Skeletal muscle satellite cell (primary cell): ENCODE results near the gene LRIG1.

Experiments used
- H3K27me3 ChIP-seq: 2 replicates; pipeline ENCODE4 v1.7.0; 2013; ENCODE audit warnings: low read length; ENCODE audit not compliant: control insufficient read depth, insufficient read depth
- H3K36me3 ChIP-seq: 2 replicates; pipeline ENCODE4 v1.7.0; 2013; ENCODE audit warnings: mild to moderate bottlenecking, control low read depth, low read length; ENCODE audit not compliant: insufficient read depth
- H3K4me1 ChIP-seq: 2 replicates; pipeline ENCODE4 v1.7.0; 2013; ENCODE audit warnings: low read length; ENCODE audit not compliant: control insufficient read depth, insufficient read depth
- H3K4me2 ChIP-seq: 2 replicates; pipeline ENCODE4 v1.7.0; 2013; ENCODE audit warnings: mild to moderate bottlenecking, low read length
- H3K4me3 ChIP-seq: 2 replicates; pipeline ENCODE4 v1.7.0; 2013; ENCODE audit warnings: low read length
- H3K9ac ChIP-seq: 2 replicates; pipeline ENCODE4 v1.7.0; 2013; ENCODE audit warnings: mild to moderate bottlenecking, low read depth, low read length, moderate library complexity
- H3K9me3 ChIP-seq: replicated peaks from 2 replicates; pipeline ENCODE4 v1.7.0; 2013; ENCODE audit warnings: mild to moderate bottlenecking, control low read depth, low read length

Gene LRIG1

GRCh38 chr3:66432767-66433521, 67.9 kb downstream of the LRIG1 start:
- Histone ChIP-seq H3K4me3 (no peak overlapping the region), H3K4me2 (no peak overlapping the region), H3K27me3 (peaks cover 11% of the 10 kb centered on the region), H3K4me1 (peaks cover 24% of the 10 kb centered on the region), H3K36me3 (no peaks in the 10 kb centered on the region), H3K9ac (no peak overlapping the region), H3K9me3 (no peaks in the 10 kb centered on the region)

DNA sequence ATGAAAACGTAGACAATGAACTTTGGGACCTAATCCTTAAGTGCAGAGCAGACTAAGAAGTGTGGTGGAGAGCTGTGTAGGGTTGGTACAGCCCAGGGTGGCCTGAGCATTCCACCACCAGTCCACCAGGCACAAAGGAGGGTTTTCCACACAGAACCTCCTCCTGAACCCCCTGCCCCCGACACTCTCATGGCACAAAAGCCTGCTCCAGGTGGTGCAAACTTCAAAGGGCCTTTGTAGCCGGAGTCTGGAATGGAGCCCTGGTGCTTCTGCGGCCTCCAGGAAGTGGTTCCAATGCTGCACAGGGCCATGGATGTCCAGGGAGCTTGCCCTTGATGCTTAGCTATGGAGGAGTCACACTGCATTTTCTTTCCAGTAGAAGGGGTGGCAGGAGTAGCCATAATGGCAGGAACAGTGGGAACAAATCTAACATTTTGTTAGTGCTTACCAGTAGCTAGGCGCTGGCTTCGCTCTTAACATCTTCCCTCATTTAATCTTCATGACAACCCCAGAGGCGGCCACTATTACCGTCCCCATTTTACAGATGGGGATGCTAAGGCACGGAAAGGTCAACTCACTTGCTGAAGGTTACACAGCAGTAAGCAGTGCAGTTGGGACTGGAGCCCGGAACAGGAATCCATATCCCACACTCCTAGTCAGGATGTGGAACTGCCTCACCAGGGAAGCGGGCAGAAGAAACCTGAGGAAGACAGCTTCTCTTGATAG, 68.6 kb downstream of the LRIG1 start:
- H3K36me3 ChIP-seq: no peaks in the 10 kb centered on the region
- peaks cover 27% of the 10 kb centered on the region for H3K4me1 ChIP-seq
- H3K9me3 ChIP-seq: no peaks in the 10 kb centered on the region
- H3K4me3 ChIP-seq: no peak overlapping the region
- no peak overlapping the region for H3K4me2 ChIP-seq
- H3K27me3 ChIP-seq: peaks cover 11% of the 10 kb centered on the region
- no peak overlapping the region for H3K9ac ChIP-seq

DNA sequence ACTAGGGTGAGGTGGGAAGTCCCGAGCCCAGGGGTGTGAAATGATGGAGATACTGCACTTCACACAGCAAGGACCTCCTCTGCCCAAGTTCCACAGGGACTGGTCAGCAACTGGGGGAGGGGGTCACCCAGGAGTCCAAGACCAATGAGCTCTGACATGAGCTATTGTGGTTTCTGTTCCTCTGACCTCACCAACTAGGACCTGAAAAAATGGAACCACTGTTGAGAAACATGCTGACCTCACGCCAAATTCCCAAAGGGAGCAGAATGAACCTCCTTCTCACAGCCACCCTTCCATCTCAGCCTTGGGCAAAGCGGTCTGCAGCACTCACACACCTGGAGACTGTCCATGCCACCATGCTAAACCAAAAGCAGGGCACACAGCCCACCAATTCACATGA, 69.3 kb downstream of the LRIG1 start:
- no peak overlapping the region for H3K9ac ChIP-seq
- no peaks in the 10 kb centered on the region for H3K9me3 ChIP-seq
- H3K4me1 ChIP-seq: peaks cover 27% of the 10 kb centered on the region
- H3K4me3 ChIP-seq: no peak overlapping the region
- no peaks in the 10 kb centered on the region for H3K36me3 ChIP-seq
- no peak overlapping the region for H3K4me2 ChIP-seq
- H3K27me3 ChIP-seq: peaks cover 7% of the 10 kb centered on the region

GRCh38 chr3:66430876-66431275, 69.9 kb downstream of the LRIG1 start:
- Histone ChIP-seq H3K36me3 (no peaks in the 10 kb centered on the region), H3K4me1 (peaks cover 27% of the 10 kb centered on the region)

GRCh38 chr3:66428733-66429132, 72.1 kb downstream of the LRIG1 start:
- Histone ChIP-seq H3K9ac (peak overlapping the region; percentile 37), H3K4me2 (peak overlapping the region; percentile 69), H3K27me3 (no peaks in the 10 kb centered on the region), H3K9me3 (no peaks in the 10 kb centered on the region), H3K4me3 (peak overlapping the region; percentile 11), H3K36me3 (no peaks in the 10 kb centered on the region), H3K4me1 (peaks cover 33% of the 10 kb centered on the region)

More at GRCh38 chr3:66430876-66431275, 69.9 kb downstream of the LRIG1 start:
- Histone ChIP-seq H3K4me3 (no peak overlapping the region), H3K9ac (no peak overlapping the region), H3K4me2 (no peak overlapping the region), H3K27me3 (peaks cover 2% of the 10 kb centered on the region), H3K9me3 (no peaks in the 10 kb centered on the region)

DNA sequence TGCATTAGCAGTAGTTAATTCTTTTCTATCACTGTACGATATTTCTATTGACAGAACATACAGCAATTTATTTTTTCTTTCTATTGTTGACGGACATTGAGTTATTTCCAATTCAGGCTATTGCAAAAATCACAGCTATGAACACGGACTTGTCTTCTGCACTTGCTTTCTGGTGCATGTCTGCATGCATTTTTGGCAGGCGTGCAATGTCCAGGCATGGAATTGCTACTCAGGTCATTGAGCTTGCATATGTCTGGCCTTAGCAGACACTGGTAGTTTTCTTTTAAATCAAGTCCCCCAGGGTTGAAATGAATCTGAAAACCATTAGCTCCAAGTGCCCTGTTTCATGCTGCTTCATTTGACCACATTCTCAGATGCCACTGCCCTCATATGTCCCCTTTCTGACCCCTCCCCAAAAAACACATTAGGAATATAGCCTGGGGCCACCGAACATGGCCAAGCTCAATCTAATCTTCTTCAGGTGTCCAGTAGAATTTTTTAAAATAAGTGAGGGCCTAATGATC, 72.8 kb downstream of the LRIG1 start:
- peak overlapping the region; percentile 37 for H3K9ac ChIP-seq
- peaks cover 33% of the 10 kb centered on the region for H3K4me1 ChIP-seq
- no peaks in the 10 kb centered on the region for H3K9me3 ChIP-seq

DNA sequence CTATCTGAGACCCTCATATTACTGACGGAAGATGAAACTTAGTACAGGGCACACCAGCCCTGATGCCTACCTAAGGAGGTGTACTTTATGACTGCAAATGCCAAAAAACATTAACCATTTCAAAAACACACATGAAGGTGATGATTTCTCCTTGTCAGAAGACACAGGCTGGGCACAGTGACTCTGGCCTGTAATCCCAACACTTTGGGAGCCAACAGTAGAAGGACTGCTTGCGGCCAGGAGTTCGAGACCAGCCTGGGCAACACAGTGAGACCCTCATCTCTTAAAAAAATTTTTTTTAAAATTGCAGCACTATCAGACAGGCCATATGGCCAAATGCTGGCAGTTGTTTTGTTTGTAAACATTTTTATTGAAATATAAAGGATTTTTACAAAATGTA, 73.5 kb downstream of the LRIG1 start:
- Histone ChIP-seq H3K4me1 (peaks cover 33% of the 10 kb centered on the region), H3K9me3 (no peaks in the 10 kb centered on the region)

More for the DNA sequence above, 72.8 kb downstream of the LRIG1 start:
- H3K36me3 ChIP-seq: no peaks in the 10 kb centered on the region
- H3K27me3 ChIP-seq: no peaks in the 10 kb centered on the region
- H3K4me3 ChIP-seq: no peak overlapping the region
- H3K4me2 ChIP-seq: peak overlapping the region; percentile 69

GRCh38 chr3:66426135-66426534, 74.7 kb downstream of the LRIG1 start:
- H3K9ac ChIP-seq: no peak overlapping the region
- no peaks in the 10 kb centered on the region for H3K36me3 ChIP-seq
- H3K4me3 ChIP-seq: no peak overlapping the region
- H3K9me3 ChIP-seq: no peaks in the 10 kb centered on the region
- peaks cover 27% of the 10 kb centered on the region for H3K4me1 ChIP-seq
- H3K27me3 ChIP-seq: no peaks in the 10 kb centered on the region
- H3K4me2 ChIP-seq: no peak overlapping the region

More for the DNA sequence above, 73.5 kb downstream of the LRIG1 start:
- H3K4me3 ChIP-seq: no peak overlapping the region
- no peak overlapping the region for H3K4me2 ChIP-seq
- H3K36me3 ChIP-seq: no peaks in the 10 kb centered on the region
- no peak overlapping the region for H3K9ac ChIP-seq
- H3K27me3 ChIP-seq: no peaks in the 10 kb centered on the region

DNA sequence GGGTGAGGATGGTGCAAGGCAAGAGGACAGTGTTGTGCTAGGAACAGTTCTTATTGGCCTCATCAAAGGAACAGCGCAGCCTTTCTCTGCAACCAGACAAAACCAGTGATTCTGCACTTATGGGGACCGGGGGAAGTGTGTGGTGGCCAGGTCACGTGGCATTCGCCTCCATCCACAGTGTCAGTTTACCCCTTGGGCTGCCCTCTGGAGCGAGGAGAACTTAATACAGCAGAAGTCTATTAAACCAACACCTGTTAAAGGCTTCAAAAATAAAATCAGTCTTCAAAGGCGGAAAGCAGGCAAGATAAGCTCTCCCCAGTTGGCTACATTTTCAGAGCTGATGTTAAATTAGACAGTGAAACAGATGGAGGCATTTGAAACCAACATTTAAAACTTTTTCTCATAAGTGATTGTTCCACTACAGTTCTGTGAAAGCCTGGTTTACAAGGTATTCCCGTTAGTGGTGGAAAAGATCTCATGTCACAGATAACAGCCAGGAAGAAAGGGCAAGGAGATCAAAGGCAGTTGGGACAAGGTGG, 75.2 kb downstream of the LRIG1 start:
- Histone ChIP-seq H3K4me3 (no peak overlapping the region), H3K27me3 (no peaks in the 10 kb centered on the region), H3K4me2 (no peak overlapping the region), H3K9me3 (no peaks in the 10 kb centered on the region), H3K9ac (no peak overlapping the region), H3K36me3 (no peaks in the 10 kb centered on the region), H3K4me1 (peaks cover 24% of the 10 kb centered on the region)

- H3K4me2 ChIP-seq: no peak overlapping the region
- no peaks in the 10 kb centered on the region for H3K9me3 ChIP-seq
- peaks cover 24% of the 10 kb centered on the region for H3K4me1 ChIP-seq
- H3K9ac ChIP-seq: no peak overlapping the region
- no peaks in the 10 kb centered on the region for H3K36me3 ChIP-seq
- no peaks in the 10 kb centered on the region for H3K27me3 ChIP-seq
- no peak overlapping the region for H3K4me3 ChIP-seq
These were observed 75.8 kb downstream of the LRIG1 start for GRCh38 chr3:66425032-66425431.

GRCh38 chr3:66423791-66424190, 77.0 kb downstream of the LRIG1 start:
- no peak overlapping the region for H3K4me3 ChIP-seq
- peaks cover 17% of the 10 kb centered on the region for H3K4me1 ChIP-seq
- H3K4me2 ChIP-seq: peak overlapping the region; percentile 34
- H3K9ac ChIP-seq: no peak overlapping the region
- H3K36me3 ChIP-seq: no peaks in the 10 kb centered on the region
- H3K9me3 ChIP-seq: no peaks in the 10 kb centered on the region
- no peaks in the 10 kb centered on the region for H3K27me3 ChIP-seq
